GOT3 (cell line): ENCODE results near the gene SSX4.
"Not testable (repeated sequence)": the region's sequence is repeated elsewhere in the genome, so short reads cannot be mapped to it uniquely, and the experiment has no call there.

Experiments used
- DNase-seq: peaks from one replicate; lab custom pipeline; 2025; ENCODE audit warnings: mixed read lengths; lab: John Stamatoyannopoulos, UW

The SSX4 gene

DNA sequence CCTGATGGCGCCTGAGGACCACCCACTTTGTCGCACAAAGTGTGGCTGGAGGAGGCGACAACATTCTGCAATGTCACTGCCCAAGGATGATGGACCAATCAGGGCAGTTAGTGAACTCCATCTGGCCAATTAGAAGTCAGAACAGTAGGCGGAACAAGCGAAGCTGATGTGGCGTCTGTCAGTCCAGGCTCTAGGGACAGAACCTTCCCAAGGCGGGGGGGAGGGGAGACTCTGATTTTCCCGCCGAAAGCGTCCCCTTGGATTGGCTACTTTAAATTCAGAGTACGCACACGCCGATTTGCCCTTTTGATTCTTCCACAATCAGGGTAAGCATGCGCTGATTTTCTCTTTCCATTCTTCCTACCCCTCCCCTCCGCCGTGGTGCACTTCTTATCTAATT, at the start of gene SSX4:
TSS of gene SSX4 (plus strand) at position 301 of the 400 bp plus-strand sequence. CDS start 515 bp downstream, outside the sequence.
- DNase-seq: not testable (repeated sequence)

- DNase-seq: not testable (repeated sequence)
Measured at GRCh38 chrX:48346059-48346458, 37.3 kb upstream of the SSX4 start.

- not testable (repeated sequence) for DNase-seq
Measured at GRCh38 chrX:48356315-48357094, 26.8 kb upstream of the SSX4 start, which contains the start of gene SSX3. Gene SSX3, minus strand, starts transcription at chrX:48356703. Its CDS starts 1,454 bp downstream, at chrX:48355249.

DNA sequence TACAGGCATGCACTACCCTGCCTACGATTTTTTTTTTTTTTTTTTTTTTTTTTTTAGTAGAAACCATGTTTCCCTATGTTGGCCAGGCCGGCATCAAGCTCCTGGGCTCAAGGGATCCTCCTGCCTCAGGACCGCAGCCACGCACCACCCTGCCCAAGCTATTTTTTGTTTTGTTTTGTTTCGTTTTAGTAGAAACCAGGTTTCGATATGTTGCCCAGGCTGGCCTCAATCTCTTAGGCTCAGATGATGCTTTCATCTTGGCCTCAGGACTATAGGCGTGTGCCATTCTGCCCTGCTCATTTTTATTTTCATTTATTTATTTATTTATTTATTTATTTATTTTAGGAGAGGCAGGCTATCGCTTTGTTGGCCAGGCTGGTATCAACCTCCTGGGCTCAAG, 25.7 kb upstream of the SSX4 start:
- no peak for DNase-seq

DNA sequence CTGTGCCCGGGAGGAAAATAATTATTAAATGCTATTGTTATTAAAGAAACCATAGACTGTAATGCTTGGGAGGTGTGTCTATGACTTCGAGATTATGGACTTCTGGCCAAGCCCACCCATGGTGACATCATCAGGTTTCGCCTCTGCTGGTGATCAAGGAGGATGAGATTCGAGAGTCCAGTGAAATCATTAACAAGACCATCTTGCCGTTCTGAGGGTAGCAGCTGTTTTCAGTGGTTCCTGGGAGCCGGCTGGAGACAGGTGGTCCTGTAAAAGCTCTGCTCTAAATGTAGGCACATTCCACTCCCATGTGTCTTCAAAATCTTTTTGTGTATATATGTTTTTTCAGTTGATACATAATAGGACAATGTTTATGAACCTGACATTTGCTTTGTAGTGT, 24.1 kb upstream of the SSX4 start:
- not testable (repeated sequence) for DNase-seq

GRCh38 chrX:48367717-48368408, 15.5 kb upstream of the SSX4 start:
- DNase-seq: not testable (repeated sequence)

GRCh38 chrX:48370408-48370807, 12.9 kb upstream of the SSX4 start:
- DNase-seq: not testable (repeated sequence)

DNA sequence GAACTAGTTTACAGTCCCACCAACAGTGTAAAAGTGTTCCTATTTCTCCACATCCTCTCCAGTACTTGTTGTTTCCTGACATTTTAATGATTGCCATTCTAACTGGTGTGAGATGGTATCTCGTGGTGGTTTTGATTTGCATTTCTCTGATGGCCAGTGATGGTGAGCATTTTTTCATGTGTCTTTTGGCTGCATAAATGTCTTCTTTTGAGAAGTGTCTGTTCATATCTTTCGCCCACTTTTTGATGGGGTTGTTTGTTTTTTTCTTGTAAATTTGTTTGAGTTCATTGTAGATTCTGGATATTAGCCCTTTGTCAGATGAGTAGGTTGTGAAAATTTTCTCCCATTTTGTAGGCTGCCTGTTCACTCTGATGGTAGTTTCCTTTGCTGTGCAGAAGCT, 13.6 kb downstream of the SSX4 start:
- DNase-seq: not testable (repeated sequence)

GRCh38 chrX:48397825-48398224, 14.5 kb downstream of the SSX4 start:
- DNase-seq: not testable (repeated sequence)

DNA sequence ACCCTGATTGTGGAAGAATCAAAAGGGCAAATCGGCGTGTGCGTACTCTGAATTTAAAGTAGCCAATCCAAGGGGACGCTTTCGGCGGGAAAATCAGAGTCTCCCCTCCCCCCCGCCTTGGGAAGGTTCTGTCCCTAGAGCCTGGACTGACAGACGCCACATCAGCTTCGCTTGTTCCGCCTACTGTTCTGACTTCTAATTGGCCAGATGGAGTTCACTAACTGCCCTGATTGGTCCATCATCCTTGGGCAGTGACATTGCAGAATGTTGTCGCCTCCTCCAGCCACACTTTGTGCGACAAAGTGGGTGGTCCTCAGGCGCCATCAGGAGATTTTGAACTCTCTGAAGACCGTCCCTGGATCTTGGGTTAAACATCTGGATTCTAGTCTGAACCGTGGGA, 28.5 kb downstream of the SSX4 start, which contains the start of gene SSX4B:
TSS of gene SSX4B (minus strand) at position 101 of the 400 bp plus-strand sequence. CDS start 588 bp downstream, outside the sequence.
- not testable (repeated sequence) for DNase-seq

DNA sequence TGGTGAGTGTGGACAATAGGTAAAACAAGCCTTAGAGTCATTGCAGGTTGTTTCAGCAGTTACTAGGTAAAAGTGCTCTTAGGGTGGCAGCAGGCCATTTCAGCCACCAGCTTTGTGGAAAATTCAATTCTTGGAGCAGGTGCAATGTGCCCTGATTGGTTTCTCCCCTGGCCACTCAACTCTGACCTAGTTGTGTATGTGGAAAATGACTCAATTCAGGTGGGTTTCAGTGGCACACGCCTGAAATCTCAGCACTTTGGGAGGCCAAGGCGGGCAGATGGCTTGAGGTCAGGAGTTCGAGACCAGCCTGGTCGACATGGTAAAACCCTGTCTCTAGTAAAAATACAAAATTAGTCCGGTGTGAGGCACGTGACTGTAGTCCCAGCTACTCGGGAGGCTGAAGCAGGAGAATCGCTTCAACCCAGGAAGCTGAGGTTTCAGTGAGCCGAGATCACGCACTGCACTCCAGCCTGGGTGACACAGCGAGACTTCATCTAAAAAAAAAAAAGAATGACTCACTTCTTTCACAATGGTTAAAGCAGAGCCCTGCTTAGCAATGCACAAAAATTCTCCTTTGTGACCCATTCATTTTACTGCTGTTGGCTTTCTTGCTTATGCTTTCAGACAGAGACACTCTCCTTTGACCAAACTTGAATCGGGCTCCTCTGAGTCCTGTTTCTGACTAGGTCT, 43.8 kb downstream of the SSX4 start:
- DNase-seq: not testable (repeated sequence)

DNA sequence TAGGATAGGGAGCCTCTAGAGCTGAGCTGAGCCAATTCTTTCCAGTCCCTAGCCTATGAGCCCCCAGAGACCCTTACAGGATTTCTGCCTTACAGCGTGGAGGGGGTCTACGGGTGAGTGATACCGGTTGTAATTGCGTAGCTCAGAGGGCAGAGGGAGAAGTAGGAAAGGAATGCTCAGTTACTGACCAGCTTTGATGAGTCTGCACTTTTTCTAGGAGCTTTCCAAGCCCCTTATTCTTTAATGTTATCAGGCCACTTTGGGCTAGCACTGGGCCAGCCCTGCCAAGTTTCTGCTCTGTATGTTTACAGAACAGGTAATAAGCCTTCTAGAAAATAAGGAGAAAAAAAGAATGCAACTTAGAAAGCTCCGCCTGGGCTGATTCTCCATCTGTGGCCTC, 46.3 kb downstream of the SSX4 start:
- not testable (repeated sequence) for DNase-seq

GRCh38 chrX:48430166-48430565, 46.8 kb downstream of the SSX4 start:
- DNase-seq: not testable (repeated sequence)

- not testable (repeated sequence) for DNase-seq
Measured at GRCh38 chrX:48433713-48434112, 50.4 kb downstream of the SSX4 start.
